ENCODE data around the gene CX3CR1. TPM values are rescaled to one million over a fixed set of nuclear protein-coding genes. Genes with fewer than 3 reads are reported as not detected.

CX3CR1 gene
- total and polyA plus RNA-seq, 2 donors (not counting 1 experiment from before 2014, with no cell fraction given), result 0.16 to 0.27 TPM

GRCh38 chr3:39329493-39329892, 49.7 kb upstream of the CX3CR1 start, which contains the start of gene CCR8:
Gene CCR8 (plus strand): TSS chr3:39329709. CDS start chr3:39332332, 2,623 bp downstream.
- Histone ChIP-seq H3K27ac (ENCODE audit: low read length in 2 of 2) (no peak within 1 kb of the TSS), H3K4me3 (ENCODE audit: control extremely low read depth in 1 of 5, extremely low read depth in 1 of 5, insufficient read depth in 1 of 5, low read depth in 2 of 5, low read length in 4 of 5) (no peak within 1 kb of the TSS), H3K27me3 (replicated peaks in 1 of 4; ENCODE audit: control extremely low read depth in 1 of 4, control insufficient read depth in 3 of 4, insufficient read depth in 4 of 4, low read length in 3 of 4) (peaks cover 0 to 1% (median 0%) of the 10 kb centered on the region in 4 experiments), H3K4me1 (ENCODE audit: control insufficient read depth in 2 of 2, insufficient read depth in 2 of 2, low read length in 2 of 2) (no peaks in the 10 kb centered on the region), H3K36me3 (replicated peaks in 1 of 2; ENCODE audit: control extremely low read depth in 1 of 2, control insufficient read depth in 1 of 2, extremely low read depth in 1 of 2, insufficient read depth in 2 of 2, low read length in 1 of 2) (no peaks in the 10 kb centered on the region), H3K9ac (ENCODE audit: low read length) (no peak within 1 kb of the TSS), H3K4me2 (replicated peaks; ENCODE audit: low read depth, low read length, poor library complexity, severe bottlenecking) (no peak within 1 kb of the TSS), H4K20me1 (ENCODE audit: control insufficient read depth, insufficient read depth, low read length, poor library complexity, severe bottlenecking) (no peaks in the 10 kb centered on the region), H2AFZ (ENCODE audit: insufficient read depth, low read depth, low read length, poor library complexity, severe bottlenecking) (no peak within 1 kb of the TSS), H3K9me3 (ENCODE audit: control extremely low read depth in 1 of 3, control insufficient read depth in 2 of 3, insufficient read depth in 1 of 3, low read length in 2 of 3) (no peaks in the 10 kb centered on the region), H3K79me2 (ENCODE audit: control insufficient read depth, insufficient read depth, low read length) (no peaks in the 10 kb centered on the region)
- ChIA-PET CTCF (no interaction called here), POLR2A (no interaction called here)
- Mint-ChIP-seq H3K27ac (no peak within 1 kb of the TSS), H3K9me3 (ENCODE audit: insufficient read depth) (no peaks in the 10 kb centered on the region), H3K27me3 (peaks cover 2% of the 10 kb centered on the region), H3K4me1 (peaks cover 5% of the 10 kb centered on the region), H3K4me3 (no peak within 1 kb of the TSS)
- TF ChIP-seq EZH2 (IDR thresholded peaks at IDR 0.05; ENCODE audit: borderline replicate concordance, insufficient read depth, low read depth, low read length, poor library complexity, severe bottlenecking), result no peak
- no peak for TF ChIP-seq CTCF (IDR thresholded peaks at IDR 0.05)
- no CpG with 5 or more reads among the region's 1 CpG for WGBS (ENCODE audit: insufficient coverage)
- ATAC-seq (ENCODE audit: low read depth), result no peak
- DNase-seq, result no peak
- intact Hi-C loops (cut with micrococcal nuclease), result no loop called here

DNA sequence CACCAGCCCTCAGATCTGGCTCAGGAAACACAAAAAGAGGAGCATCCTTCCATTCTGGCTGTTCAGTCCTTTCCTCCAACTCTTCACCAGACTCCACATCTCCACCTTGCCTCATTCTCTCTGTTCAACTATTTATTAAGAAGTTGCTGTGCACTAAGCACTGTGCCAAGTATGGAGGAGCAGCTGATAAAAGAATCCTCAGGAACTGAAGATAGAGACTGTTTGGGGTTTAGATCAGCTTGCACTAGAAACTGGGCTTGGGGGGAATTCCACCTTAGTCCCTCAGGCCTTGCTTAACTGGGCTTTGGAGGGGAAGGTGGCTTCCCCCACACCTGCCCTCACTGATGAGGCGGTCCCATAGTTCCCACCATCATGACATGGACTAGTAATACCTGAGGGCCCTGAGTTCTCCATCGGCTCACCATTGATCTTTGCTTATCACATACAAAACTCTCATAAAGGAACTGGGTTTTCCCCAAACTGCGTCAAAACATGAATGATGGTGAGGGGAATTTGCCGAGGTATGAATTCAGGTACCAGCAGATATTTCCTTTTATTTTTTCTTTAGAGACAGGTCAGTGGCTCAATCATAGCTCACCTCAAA, 48.0 kb upstream of the CX3CR1 start:
- Histone ChIP-seq H3K79me2 (ENCODE audit: control insufficient read depth, insufficient read depth, low read length) (no peaks in the 10 kb centered on the region), H3K4me3 (ENCODE audit: control extremely low read depth in 1 of 5, extremely low read depth in 1 of 5, insufficient read depth in 1 of 5, low read depth in 2 of 5, low read length in 4 of 5) (no peak overlapping the region), H3K36me3 (replicated peaks in 1 of 2; ENCODE audit: control extremely low read depth in 1 of 2, control insufficient read depth in 1 of 2, extremely low read depth in 1 of 2, insufficient read depth in 2 of 2, low read length in 1 of 2) (no peaks in the 10 kb centered on the region), H4K20me1 (ENCODE audit: control insufficient read depth, insufficient read depth, low read length, poor library complexity, severe bottlenecking) (no peaks in the 10 kb centered on the region), H3K9me3 (ENCODE audit: control extremely low read depth in 1 of 3, control insufficient read depth in 2 of 3, insufficient read depth in 1 of 3, low read length in 2 of 3) (no peaks in the 10 kb centered on the region), H3K4me1 (ENCODE audit: control insufficient read depth in 2 of 2, insufficient read depth in 2 of 2, low read length in 2 of 2) (no peaks in the 10 kb centered on the region), H3K27ac (ENCODE audit: low read length in 2 of 2) (no peak overlapping the region), H3K27me3 (replicated peaks in 1 of 4; ENCODE audit: control extremely low read depth in 1 of 4, control insufficient read depth in 3 of 4, insufficient read depth in 4 of 4, low read length in 3 of 4) (peaks cover 0 to 4% (median 0%) of the 10 kb centered on the region in 4 experiments), H3K4me2 (replicated peaks; ENCODE audit: low read depth, low read length, poor library complexity, severe bottlenecking) (no peak overlapping the region), H3K9ac (ENCODE audit: low read length) (no peak overlapping the region), H2AFZ (ENCODE audit: insufficient read depth, low read depth, low read length, poor library complexity, severe bottlenecking) (no peak overlapping the region)
- CTCF ChIA-PET, result no interaction called here
- TF ChIP-seq CTCF (IDR thresholded peaks at IDR 0.05) (no peak), EZH2 (IDR thresholded peaks at IDR 0.05; ENCODE audit: borderline replicate concordance, insufficient read depth, low read depth, low read length, poor library complexity, severe bottlenecking) (no peak)
- POLR2A ChIA-PET, result no interaction called here
- intact Hi-C loops (cut with micrococcal nuclease), result no loop called here
- DNase-seq (peak; percentile 16), ATAC-seq (ENCODE audit: low read depth) (peak; percentile 51)
- no peak overlapping the region for H3K4me3 Mint-ChIP-seq
- H3K4me1 Mint-ChIP-seq, result peaks cover 5% of the 10 kb centered on the region
- 100% methylated on average over 1 of the region's 4 CpGs for WGBS (ENCODE audit: insufficient coverage)
- no peak overlapping the region for H3K27ac Mint-ChIP-seq
- no peaks in the 10 kb centered on the region for H3K9me3 Mint-ChIP-seq (ENCODE audit: insufficient read depth)
- no peaks in the 10 kb centered on the region for H3K27me3 Mint-ChIP-seq

All from B cell (primary cell).